ENCODE data around the gene SERPINH1.
A peak's percentile ranks its signal among the peaks of the same experiment; 100 is the strongest.

The SERPINH1 gene

DNA sequence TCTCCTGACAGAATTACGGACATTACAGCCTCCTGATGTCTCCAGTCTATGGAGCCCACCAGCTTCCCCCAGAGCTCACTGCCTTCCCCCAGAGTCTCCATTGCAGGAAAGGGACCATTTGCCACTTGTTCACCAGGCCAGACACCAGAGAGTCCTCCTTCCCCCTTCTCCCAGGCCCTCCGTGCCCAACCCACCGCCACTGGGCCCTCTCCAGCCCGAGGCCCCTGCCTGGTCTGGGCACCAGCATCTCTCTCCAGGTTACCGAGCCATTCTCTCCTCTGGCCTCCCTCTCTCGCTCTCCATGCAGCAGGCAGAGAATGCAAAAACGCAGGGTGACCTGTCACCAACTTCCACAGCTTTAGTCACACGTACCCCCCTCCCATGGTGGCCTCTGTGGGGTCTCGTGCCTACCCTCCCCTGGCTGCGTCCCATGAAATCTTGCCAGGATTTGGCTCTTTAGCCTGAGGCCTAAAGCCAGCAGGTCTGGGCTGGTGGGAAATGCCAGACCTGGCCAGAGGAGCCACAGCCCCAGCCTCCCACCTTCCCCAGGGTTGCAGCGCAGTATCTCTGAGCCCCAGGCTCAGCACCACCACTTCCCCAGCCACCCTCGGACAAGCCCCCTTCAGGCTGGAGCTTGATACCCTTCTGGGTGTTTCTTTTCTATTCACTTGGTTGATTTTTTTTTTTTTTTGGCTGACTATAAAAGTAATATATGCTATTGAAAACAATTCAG lies 6.8 kb upstream of the SERPINH1 start:
- Mint-ChIP-seq H3K4me1 (no peaks in the 10 kb centered on the region), H3K4me3 (no peak overlapping the region), H3K27me3 (peaks cover 19% of the 10 kb centered on the region), H3K9me3 (no peaks in the 10 kb centered on the region), H3K27ac (no peak overlapping the region), H3K36me3 (no peaks in the 10 kb centered on the region)
- no peak for DNase-seq
- CTCF ChIA-PET: no interaction called here

DNA sequence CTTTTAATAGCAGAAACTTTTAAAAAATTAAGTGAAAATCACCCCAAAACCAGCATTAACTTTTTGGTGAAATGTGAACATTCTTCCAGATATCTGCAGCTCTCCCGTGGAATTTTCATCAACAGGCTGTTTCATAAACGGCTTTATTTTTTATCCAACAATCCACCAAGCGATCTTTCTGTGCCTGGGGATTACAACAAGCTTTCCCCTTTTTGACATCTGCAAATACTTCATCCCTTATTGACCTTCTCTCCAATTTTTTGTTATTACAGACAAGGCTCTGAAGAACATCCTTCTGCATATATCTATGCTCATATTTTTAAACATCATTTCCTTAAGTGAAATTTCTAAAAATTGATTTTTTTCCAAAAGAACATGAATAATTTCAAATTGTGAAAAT lies 5.8 kb upstream of the SERPINH1 start:
- H3K9me3 Mint-ChIP-seq: no peaks in the 10 kb centered on the region
- no peaks in the 10 kb centered on the region for H3K36me3 Mint-ChIP-seq
- CTCF ChIA-PET: no interaction called here

DNA sequence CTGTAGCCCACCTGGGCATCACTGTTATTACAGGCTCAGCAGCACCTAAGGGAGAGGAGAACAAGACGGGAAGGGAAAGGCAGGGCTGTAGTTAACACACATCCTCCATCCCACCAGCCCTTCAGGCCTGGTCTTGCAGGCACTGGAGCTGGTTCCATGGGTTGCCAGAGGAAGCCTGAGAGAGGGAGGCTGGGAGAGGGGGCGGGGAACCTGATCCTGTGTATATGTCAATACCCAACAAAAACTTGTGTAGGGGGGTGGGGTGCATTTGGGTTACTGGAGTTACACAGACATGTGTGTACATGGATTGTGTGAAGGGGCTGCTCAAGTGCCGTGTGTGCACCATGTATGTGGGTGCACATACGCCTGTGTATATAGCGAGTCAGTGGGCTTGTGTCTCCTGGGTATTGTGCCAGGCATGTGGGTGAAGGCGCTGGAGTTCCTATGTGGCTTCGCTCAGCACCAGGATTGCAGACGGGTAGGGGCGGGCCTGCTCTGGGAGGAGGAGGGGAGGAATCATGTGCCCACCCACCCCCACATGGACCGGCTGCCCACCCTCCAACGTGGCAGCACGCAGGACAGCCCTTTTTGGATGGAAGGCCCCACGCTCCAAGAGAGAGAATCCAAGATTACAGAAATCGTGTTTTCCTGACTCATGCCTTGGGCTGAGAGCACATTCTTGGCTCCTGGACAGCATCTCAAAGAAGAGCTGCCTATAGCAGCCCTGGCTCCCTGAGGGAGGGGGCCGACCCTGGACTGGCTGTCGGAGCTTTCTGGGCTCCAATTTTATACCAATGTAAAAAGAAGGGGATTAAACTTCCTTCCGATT lies 4.2 kb upstream of the SERPINH1 start:
- CTCF ChIA-PET: interaction anchor here (1.4 kb wide), 1 partner anchor 9 kb away, joined by 5 read pairs; no protein-coding TSS in a partner anchor
- no peak overlapping the region for H3K4me3 Mint-ChIP-seq
- no peaks in the 10 kb centered on the region for H3K36me3 Mint-ChIP-seq
- no peaks in the 10 kb centered on the region for H3K9me3 Mint-ChIP-seq
- DNase-seq: no peak
- no peak overlapping the region for H3K27ac Mint-ChIP-seq
- peaks cover 21% of the 10 kb centered on the region for H3K4me1 Mint-ChIP-seq
- H3K27me3 Mint-ChIP-seq: peaks cover 19% of the 10 kb centered on the region

More for the DNA sequence above, 5.8 kb upstream of the SERPINH1 start:
- no peak for DNase-seq
- H3K27ac Mint-ChIP-seq: no peak overlapping the region
- peaks cover 19% of the 10 kb centered on the region for H3K27me3 Mint-ChIP-seq
- peaks cover 6% of the 10 kb centered on the region for H3K4me1 Mint-ChIP-seq
- no peak overlapping the region for H3K4me3 Mint-ChIP-seq

DNA sequence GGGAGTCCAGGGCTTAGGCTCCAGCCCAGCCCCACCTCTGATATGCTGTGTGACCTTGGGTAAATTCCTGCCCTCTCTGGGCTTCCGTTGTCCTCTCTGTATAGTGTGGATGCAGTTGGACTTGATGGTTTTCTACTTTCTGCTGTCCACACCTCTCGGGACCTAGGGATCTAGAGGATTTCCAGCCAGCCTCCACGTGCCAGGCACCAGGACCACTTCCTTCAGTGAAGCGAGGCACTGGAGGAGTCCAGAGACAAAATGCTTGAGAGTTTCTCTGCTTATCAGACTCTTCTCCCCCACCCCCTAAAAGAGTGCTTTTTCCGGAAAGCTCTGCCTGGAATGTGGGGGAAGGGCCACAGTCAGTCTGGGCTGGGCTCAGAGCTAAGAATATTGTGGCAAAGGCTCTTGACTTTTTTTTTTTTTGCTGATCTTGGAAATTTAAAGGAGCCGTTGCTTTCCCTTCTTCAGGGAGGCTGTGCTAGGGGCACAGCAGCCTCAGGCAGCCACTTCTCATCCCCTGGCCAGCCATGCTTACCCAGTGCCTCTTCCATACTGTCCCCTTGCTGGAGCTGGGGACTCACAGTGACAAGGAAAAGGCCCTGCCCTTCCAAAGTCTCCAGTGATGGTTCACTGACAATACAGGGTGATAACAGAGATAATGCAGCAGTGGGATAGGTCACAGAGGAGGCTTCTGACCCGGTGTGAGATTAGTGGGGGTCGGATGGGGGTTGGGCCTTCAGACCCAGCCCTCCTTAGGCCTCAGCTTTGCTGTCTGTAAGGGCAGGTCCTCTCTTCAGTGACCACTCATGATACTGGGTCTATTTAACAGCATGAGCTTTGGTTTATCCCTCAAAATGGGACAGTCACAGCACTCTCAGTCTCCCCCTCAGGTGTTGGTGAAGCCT lies 2.9 kb upstream of the SERPINH1 start:
- CTCF ChIA-PET: interaction anchor here (0.6 to 1.4 kb wide), 5 partner anchors 11 to 312 kb away, joined by 3 to 5 read pairs (median 4); no protein-coding TSS in a partner anchor
- Mint-ChIP-seq H3K36me3 (no peaks in the 10 kb centered on the region), H3K27me3 (peaks cover 19% of the 10 kb centered on the region), H3K4me1 (peaks cover 31% of the 10 kb centered on the region), H3K4me3 (no peak overlapping the region), H3K27ac (no peak overlapping the region), H3K9me3 (no peaks in the 10 kb centered on the region)
- no peak for DNase-seq

DNA sequence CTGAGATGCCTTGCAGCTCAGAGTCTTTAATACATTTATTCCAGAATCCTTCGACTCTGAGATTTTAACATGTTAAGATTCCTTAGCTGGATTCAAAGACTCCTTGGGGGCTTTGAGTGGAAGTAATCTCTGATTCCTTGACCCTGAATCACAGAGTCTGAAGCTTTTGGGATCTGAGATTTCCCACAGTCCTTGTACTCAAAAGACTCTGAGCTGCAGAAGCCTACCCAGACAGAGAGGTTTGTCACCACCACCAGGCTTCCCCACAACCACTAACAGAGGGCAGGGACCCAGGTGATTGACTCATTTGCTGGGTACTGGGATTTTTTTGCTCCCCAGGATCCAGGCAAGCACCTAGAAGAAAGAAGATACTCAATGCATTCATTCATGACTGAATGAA lies 1.4 kb upstream of the SERPINH1 start:
- H3K4me1 Mint-ChIP-seq: peaks cover 38% of the 10 kb centered on the region
- no peak overlapping the region for H3K27ac Mint-ChIP-seq
- peak overlapping the region; percentile 98 for H3K4me3 Mint-ChIP-seq
- H3K9me3 Mint-ChIP-seq: no peaks in the 10 kb centered on the region
- no peaks in the 10 kb centered on the region for H3K36me3 Mint-ChIP-seq
- DNase-seq: no peak
- H3K27me3 Mint-ChIP-seq: peaks cover 19% of the 10 kb centered on the region
- CTCF ChIA-PET: interaction anchor here (1.3 to 1.4 kb wide), 2 partner anchors 12 to 14 kb away, joined by 4 read pairs; no protein-coding TSS in a partner anchor

DNA sequence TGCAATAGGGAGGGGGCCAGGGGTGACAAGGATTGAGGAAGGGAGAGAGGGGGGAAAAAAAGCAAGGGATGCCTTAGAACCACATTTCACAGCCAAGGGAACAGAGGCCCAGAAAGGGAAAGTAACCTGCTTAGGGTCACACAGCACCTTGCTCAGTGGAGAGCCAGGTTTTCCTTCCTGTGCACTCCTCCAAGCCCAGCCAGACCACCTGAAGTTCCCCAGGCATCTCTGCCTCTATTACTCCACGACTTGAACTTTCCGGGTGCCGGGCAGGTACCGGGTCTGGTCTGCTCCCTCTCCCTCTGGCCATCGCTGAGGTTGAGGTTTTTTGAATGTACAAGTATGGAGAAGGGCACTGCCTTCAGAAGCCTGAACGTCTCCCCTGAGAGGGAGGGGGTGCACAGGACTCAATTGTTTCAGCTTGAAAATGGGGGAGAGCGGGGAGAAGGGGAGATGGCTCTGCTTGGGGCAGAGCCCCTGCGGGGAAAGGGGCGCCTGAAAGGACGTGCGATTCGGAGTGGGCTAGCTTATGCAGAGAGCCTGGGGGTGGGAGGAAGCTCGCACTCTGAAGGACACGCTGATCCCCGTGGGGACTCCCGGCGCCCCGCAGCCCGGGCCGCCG lies 516 bp upstream of the SERPINH1 start:
- peak overlapping the region; percentile 93 for H3K27ac Mint-ChIP-seq
- peaks cover 19% of the 10 kb centered on the region for H3K27me3 Mint-ChIP-seq
- H3K9me3 Mint-ChIP-seq: no peaks in the 10 kb centered on the region
- H3K4me1 Mint-ChIP-seq: peaks cover 42% of the 10 kb centered on the region
- peak overlapping the region; percentile 98 for H3K4me3 Mint-ChIP-seq
- CTCF ChIA-PET: interaction anchor here (1.3 to 1.4 kb wide), 2 partner anchors 15 to 30 kb away, joined by 3 to 5 read pairs; no protein-coding TSS in a partner anchor
- no peak for DNase-seq
- no peaks in the 10 kb centered on the region for H3K36me3 Mint-ChIP-seq

DNA sequence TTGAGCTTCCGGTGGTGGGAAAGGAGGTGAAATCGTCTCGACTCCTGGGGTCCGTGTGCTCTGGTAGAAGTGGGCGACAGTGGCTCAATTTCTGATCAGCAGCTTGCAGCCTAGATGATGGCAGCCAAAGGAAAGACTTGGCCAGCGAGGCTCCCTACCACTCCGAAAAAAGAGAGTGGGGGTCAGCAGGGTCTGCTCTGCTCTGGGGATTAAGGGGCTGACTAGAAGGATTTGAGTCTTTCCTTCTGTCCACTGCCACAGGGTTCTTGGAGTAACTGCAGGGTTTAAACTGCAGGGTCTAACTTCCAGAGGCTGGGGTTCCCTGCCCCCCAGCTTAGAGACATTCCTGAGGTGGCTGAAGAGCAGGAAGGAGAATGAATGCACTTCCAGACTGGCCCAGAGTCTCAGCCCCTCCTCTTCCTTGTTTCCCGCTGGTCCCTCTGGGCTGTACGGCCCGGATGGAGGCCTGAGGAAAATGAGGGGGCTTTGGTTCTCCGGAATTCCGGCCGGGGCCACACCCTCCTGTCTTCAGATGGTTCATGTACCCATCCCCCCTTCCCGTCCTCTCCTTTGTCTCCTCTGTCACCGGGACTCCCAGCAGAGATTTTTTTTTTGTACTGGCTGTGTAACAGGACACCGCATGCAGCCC lies 907 bp downstream of the SERPINH1 start:
- CTCF ChIA-PET: interaction anchor here (1.3 to 1.4 kb wide), 2 partner anchors 14 to 31 kb away, joined by 3 to 5 read pairs; no protein-coding TSS in a partner anchor
- peaks cover 42% of the 10 kb centered on the region for H3K4me1 Mint-ChIP-seq
- no peak for DNase-seq

DNA sequence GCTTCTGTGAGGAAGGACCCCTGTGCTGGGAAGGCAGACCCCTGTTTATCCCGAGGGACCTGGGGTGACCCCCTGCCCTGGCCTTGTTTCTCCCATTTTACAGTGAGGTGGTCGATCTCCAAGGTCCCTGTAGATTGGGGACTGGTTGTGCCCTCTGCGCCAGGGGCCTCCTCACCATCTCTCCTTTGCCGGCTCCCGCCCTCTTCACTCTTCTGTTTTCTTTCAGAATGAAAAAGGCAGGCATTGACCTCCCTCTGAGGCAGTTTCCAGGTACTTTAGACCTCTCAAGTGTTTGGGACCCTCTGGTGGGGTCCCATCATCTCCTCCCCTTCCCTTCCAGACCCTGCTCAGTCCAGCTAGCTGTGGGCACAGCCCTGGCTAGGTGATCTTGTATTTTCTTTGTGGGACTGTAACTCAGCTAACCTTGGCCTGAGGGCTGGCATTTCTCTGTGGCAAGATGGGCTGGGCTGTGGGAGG lies 1.5 kb downstream of the SERPINH1 start:
- peaks cover 42% of the 10 kb centered on the region for H3K4me1 Mint-ChIP-seq
- no peaks in the 10 kb centered on the region for H3K9me3 Mint-ChIP-seq
- H3K27me3 Mint-ChIP-seq: peaks cover 8% of the 10 kb centered on the region
- H3K27ac Mint-ChIP-seq: peak overlapping the region; percentile 93
- peaks cover 4% of the 10 kb centered on the region for H3K36me3 Mint-ChIP-seq
- no peak for DNase-seq
- CTCF ChIA-PET: no interaction called here
- peak overlapping the region; percentile 98 for H3K4me3 Mint-ChIP-seq

More for the DNA sequence above, 907 bp downstream of the SERPINH1 start:
- Mint-ChIP-seq H3K27ac (peak overlapping the region; percentile 93), H3K36me3 (peaks cover 2% of the 10 kb centered on the region), H3K27me3 (peaks cover 8% of the 10 kb centered on the region), H3K9me3 (no peaks in the 10 kb centered on the region), H3K4me3 (peak overlapping the region; percentile 98)

DNA sequence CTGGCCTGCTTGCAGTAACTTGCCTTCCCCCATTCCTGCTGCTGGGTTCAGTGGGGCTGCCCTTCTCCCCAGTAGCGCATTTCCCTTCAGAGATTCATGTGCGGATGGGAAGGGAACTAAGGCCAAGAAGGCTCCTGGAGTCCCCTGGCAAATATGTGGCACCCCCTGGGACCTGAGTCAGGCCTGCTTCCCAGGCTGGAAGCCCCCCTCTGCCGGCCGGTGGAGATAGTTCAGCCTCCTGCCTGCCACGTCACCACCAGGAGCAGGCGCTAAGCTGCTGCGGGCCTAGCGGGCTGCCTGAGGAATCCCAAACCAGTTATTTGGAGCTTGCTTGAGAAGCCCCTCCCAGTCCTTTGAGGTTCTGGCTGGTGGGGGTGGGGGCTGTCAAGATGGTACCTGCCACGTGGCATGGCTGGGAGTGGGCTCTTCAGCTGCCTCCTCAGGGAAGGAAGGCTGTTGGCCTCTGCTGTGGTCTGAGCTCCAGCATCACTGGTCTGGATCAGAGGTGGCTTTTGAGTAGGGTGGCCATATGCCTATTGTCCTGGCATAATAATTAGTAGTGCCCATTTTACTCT lies 2.0 kb downstream of the SERPINH1 start:
- H3K4me1 Mint-ChIP-seq: peaks cover 42% of the 10 kb centered on the region
- no peaks in the 10 kb centered on the region for H3K9me3 Mint-ChIP-seq
- H3K4me3 Mint-ChIP-seq: peak overlapping the region; percentile 98
- H3K27ac Mint-ChIP-seq: no peak overlapping the region
- peaks cover 9% of the 10 kb centered on the region for H3K36me3 Mint-ChIP-seq
- no peak for DNase-seq
- H3K27me3 Mint-ChIP-seq: peaks cover 8% of the 10 kb centered on the region
- CTCF ChIA-PET: interaction anchor here (1.8 to 4.5 kb wide), 2 partner anchors 12 to 14 kb away, joined by 4 to 20 read pairs; no protein-coding TSS in a partner anchor

DNA sequence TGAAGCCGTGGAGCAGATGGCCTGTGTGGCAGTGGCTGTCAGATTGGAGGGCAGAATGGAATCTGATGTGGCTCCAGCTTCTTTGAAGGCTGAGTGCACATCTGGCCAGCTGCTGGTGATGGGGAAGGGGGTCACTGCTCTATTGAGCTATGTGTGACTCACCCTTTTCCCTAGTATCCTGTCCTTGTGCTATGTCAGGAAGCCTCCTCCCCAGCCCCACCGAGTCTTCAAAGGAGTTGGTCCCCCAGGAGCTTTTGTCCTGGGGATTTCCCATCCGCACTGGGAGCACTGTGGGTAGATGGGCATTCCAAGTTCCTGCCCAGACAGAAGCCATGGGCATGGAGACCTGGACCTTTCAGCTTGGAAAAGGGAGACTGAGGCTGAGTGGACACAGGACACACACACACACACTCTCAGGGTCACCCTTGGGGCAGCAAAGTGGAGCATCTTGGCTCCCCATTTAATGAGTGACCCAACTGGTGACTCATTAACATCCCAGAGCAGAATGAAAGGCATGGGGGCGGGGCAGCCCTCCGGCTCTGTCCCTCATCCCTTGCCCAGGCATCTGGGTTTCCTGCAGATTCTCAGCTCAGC lies 3.3 kb downstream of the SERPINH1 start:
- Mint-ChIP-seq H3K9me3 (no peaks in the 10 kb centered on the region), H3K36me3 (peaks cover 9% of the 10 kb centered on the region), H3K27ac (no peak overlapping the region), H3K27me3 (no peaks in the 10 kb centered on the region), H3K4me1 (peaks cover 42% of the 10 kb centered on the region), H3K4me3 (no peak overlapping the region)
- no peak for DNase-seq
- CTCF ChIA-PET: interaction anchor here (1.4 to 4.5 kb wide), 4 partner anchors 10 to 18 kb away, joined by 4 to 20 read pairs (median 8); no protein-coding TSS in a partner anchor

DNA sequence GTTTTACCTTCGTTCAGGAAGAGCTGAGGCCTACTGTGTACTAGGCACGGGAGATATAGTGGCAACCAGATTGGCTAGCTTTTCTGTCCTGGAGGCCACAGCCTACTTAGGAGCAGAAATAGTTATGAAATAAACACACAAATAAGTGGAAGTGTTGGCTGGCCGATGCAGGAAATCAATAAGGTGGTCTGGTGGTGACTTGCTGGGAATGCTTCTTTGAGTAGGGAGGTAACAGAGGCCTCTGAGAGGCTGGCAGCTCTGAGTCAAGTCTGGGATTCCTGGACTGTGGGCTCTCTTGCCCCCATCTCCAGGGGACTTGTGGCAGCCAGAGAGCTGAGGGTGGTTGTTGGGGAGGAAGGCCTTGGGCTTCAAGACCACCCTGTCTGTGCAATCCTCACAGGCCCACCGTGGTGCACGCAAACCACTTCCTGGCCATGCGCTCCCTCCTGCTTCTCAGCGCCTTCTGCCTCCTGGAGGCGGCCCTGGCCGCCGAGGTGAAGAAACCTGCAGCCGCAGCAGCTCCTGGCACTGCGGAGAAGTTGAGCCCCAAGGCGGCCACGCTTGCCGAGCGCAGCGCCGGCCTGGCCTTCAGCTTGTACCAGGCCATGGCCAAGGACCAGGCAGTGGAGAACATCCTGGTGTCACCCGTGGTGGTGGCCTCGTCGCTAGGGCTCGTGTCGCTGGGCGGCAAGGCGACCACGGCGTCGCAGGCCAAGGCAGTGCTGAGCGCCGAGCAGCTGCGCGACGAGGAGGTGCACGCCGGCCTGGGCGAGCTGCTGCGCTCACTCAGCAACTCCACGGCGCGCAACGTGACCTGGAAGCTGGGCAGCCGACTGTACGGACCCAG lies 4.1 kb downstream of the SERPINH1 start:
- no peak overlapping the region for H3K4me3 Mint-ChIP-seq
- H3K9me3 Mint-ChIP-seq: no peaks in the 10 kb centered on the region
- DNase-seq: no peak
- peaks cover 37% of the 10 kb centered on the region for H3K4me1 Mint-ChIP-seq
- no peak overlapping the region for H3K27ac Mint-ChIP-seq
- CTCF ChIA-PET: interaction anchor here (1.4 to 4.5 kb wide), 4 partner anchors 9 to 19 kb away, joined by 4 to 20 read pairs (median 8); no protein-coding TSS in a partner anchor
- H3K27me3 Mint-ChIP-seq: no peaks in the 10 kb centered on the region
- peaks cover 12% of the 10 kb centered on the region for H3K36me3 Mint-ChIP-seq
